ENCODE measurements around the gene PTPRE.

Gene PTPRE

GRCh38 chr10:127866276-127867013 is 40.5 kb upstream of the PTPRE start:
- Histone ChIP-seq H3K9ac (no peak overlapping the region), H2AFZ (ENCODE audit: low read depth) (no peak overlapping the region), H3K27ac (no peak overlapping the region), H3K4me3 (IDR thresholded peaks at IDR 0.05; ENCODE audit: insufficient read depth, low read depth, low read length) (no peak overlapping the region), H3K27me3 (ENCODE audit: insufficient read depth, low read depth) (no peaks in the 10 kb centered on the region), H3K79me2 (ENCODE audit: insufficient read depth, low read depth) (no peaks in the 10 kb centered on the region), H4K20me1 (ENCODE audit: insufficient read depth) (no peaks in the 10 kb centered on the region), H3K4me1 (ENCODE audit: low read depth, poor library complexity, severe bottlenecking) (no peaks in the 10 kb centered on the region), H3K36me3 (ENCODE audit: insufficient read depth) (no peaks in the 10 kb centered on the region), H3K4me2 (no peak overlapping the region)
- no peak for TF ChIP-seq CTCF (conservative IDR thresholded peaks at IDR 0.05; ENCODE audit: low read depth, low read length)

GRCh38 chr10:127867805-127868204 is 39.1 kb upstream of the PTPRE start:
- Histone ChIP-seq H3K27ac (no peak overlapping the region), H3K4me2 (no peak overlapping the region), H3K4me1 (ENCODE audit: low read depth, poor library complexity, severe bottlenecking) (no peaks in the 10 kb centered on the region), H3K27me3 (ENCODE audit: insufficient read depth, low read depth) (no peaks in the 10 kb centered on the region), H3K9ac (no peak overlapping the region), H4K20me1 (ENCODE audit: insufficient read depth) (no peaks in the 10 kb centered on the region), H2AFZ (ENCODE audit: low read depth) (no peak overlapping the region), H3K4me3 (IDR thresholded peaks at IDR 0.05; ENCODE audit: insufficient read depth, low read depth, low read length) (no peak overlapping the region), H3K79me2 (ENCODE audit: insufficient read depth, low read depth) (no peaks in the 10 kb centered on the region), H3K36me3 (ENCODE audit: insufficient read depth) (no peaks in the 10 kb centered on the region)
- no peak for TF ChIP-seq CTCF (conservative IDR thresholded peaks at IDR 0.05; ENCODE audit: low read depth, low read length)

- no peak for TF ChIP-seq CTCF (conservative IDR thresholded peaks at IDR 0.05; ENCODE audit: low read depth, low read length)
- Histone ChIP-seq H3K27ac (no peak overlapping the region), H3K4me1 (ENCODE audit: low read depth, poor library complexity, severe bottlenecking) (no peaks in the 10 kb centered on the region), H3K4me2 (no peak overlapping the region), H3K9ac (no peak overlapping the region), H2AFZ (ENCODE audit: low read depth) (no peak overlapping the region), H3K36me3 (ENCODE audit: insufficient read depth) (no peaks in the 10 kb centered on the region), H4K20me1 (ENCODE audit: insufficient read depth) (no peaks in the 10 kb centered on the region), H3K27me3 (ENCODE audit: insufficient read depth, low read depth) (no peaks in the 10 kb centered on the region), H3K79me2 (ENCODE audit: insufficient read depth, low read depth) (no peaks in the 10 kb centered on the region), H3K4me3 (IDR thresholded peaks at IDR 0.05; ENCODE audit: insufficient read depth, low read depth, low read length) (no peak overlapping the region)
Measured at GRCh38 chr10:127869329-127869728, 37.6 kb upstream of the PTPRE start.

- H4K20me1 ChIP-seq (ENCODE audit: insufficient read depth), result no peaks in the 10 kb centered on the region
- no peak overlapping the region for H2AFZ ChIP-seq (ENCODE audit: low read depth)
- H3K36me3 ChIP-seq (ENCODE audit: insufficient read depth), result no peaks in the 10 kb centered on the region
- no peak overlapping the region for H3K27ac ChIP-seq
- H3K4me1 ChIP-seq (ENCODE audit: low read depth, poor library complexity, severe bottlenecking), result no peaks in the 10 kb centered on the region
- no peak overlapping the region for H3K4me2 ChIP-seq
- H3K27me3 ChIP-seq (ENCODE audit: insufficient read depth, low read depth), result no peaks in the 10 kb centered on the region
- no peak overlapping the region for H3K4me3 ChIP-seq (IDR thresholded peaks at IDR 0.05; ENCODE audit: insufficient read depth, low read depth, low read length)
- H3K9ac ChIP-seq, result no peak overlapping the region
- H3K79me2 ChIP-seq (ENCODE audit: insufficient read depth, low read depth), result no peaks in the 10 kb centered on the region
- no peak for TF ChIP-seq CTCF (conservative IDR thresholded peaks at IDR 0.05; ENCODE audit: low read depth, low read length)
Measured at GRCh38 chr10:127871631-127872010, 35.3 kb upstream of the PTPRE start.

All from KMS-11 (cell line).